Kidney (tissue), 14 donors: ENCODE measurements around the gene AFF3. TPM values are rescaled to one million over a fixed set of nuclear protein-coding genes. Genes with fewer than 3 reads are reported as not detected.

ENCODE experiments used
- DNase-seq, 5 donors: peaks; one replicate each; pipeline ENCODE4 v3.0.0-alpha.2; 2013 to 2020
- FAIRE-seq: peaks from 2 replicates; lab custom pipeline; 2012; peaks lifted over from hg19 to GRCh38; lab: Jason Lieb, UNC
- H3K27ac ChIP-seq, 2 donors: one replicate each; pipeline ENCODE4 v1.7.0; 2013; ENCODE audit warnings: low read depth in 2 of 2, low read length in 2 of 2, inconsistent platforms in 1 of 2
- H3K27me3 ChIP-seq: one replicate; pipeline ENCODE4 v1.7.1; 2013; ENCODE audit warnings: low read length, inconsistent platforms; ENCODE audit not compliant: control insufficient read depth, insufficient read depth
- H3K36me3 ChIP-seq, 3 donors: one replicate each; pipeline versions ENCODE4 v1.7.0 to v1.7.1; 2013; ENCODE audit warnings: low read length in 3 of 3, control low read depth in 1 of 3, inconsistent platforms in 1 of 3; ENCODE audit not compliant: insufficient read depth in 3 of 3, control insufficient read depth in 2 of 3
- H3K4me1 ChIP-seq, 3 donors: one replicate each; pipeline versions ENCODE4 v1.7.0 to v1.7.1; 2013; ENCODE audit warnings: low read length in 3 of 3, inconsistent platforms in 1 of 3, low read depth in 1 of 3; ENCODE audit not compliant: control insufficient read depth in 2 of 3, insufficient read depth in 2 of 3
- H3K4me3 ChIP-seq, 3 donors: one replicate each; pipeline versions ENCODE4 v1.7.0 to v1.8.1; 2013; ENCODE audit warnings: low read length in 3 of 3, control low read depth in 1 of 3, inconsistent platforms in 1 of 3
- H3K9ac ChIP-seq, 3 donors: one replicate each; pipeline versions ENCODE4 v1.7.0 to v1.7.1; 2013; ENCODE audit warnings: low read length in 3 of 3, control low read depth in 1 of 3, inconsistent platforms in 1 of 3
- H3K9me3 ChIP-seq, 3 donors: one replicate each; pipeline versions ENCODE4 v1.7.0 to v1.7.1; 2013; ENCODE audit warnings: low read length in 3 of 3, control low read depth in 1 of 3, inconsistent platforms in 1 of 3; ENCODE audit not compliant: control insufficient read depth in 2 of 3, insufficient read depth in 1 of 3
- intact Hi-C: fragments of 100-400 bp; cut with DNase I; formaldehyde crosslinking; loops from one replicate; pipeline ENCODE4 v1.11.1; 2022
- polyA plus RNA-seq: library from polyadenylated mRNA; stranded (reverse); fragments of 350-450 nt; fragmentation: Illumina TruSeq; extraction: RNeasy Lipid Tissue Mini Kit (QIAGEN cat#74804); gene quantifications from one replicate; pipeline ENCODE4 v1.2.3, GENCODE V29; 2014; ENCODE audit warnings: low read depth, low replicate concordance; ENCODE audit not compliant: insufficient read depth
- total RNA-seq: library from RNA; stranded (reverse); fragmentation: NEBNext Ultra II Directional; extraction: Animal tissue kit (Norgen Biotek cat#: 25700); gene quantifications from one replicate; pipeline ENCODE4 v1.2.1, GENCODE V29; 2021
- TF ChIP-seq, protein P1 (sequence below): IDR thresholded peaks from 3 replicates; pipeline ENCODE4 v1.5.1; 2012; ENCODE audit warnings: mild to moderate bottlenecking, moderate library complexity, borderline replicate concordance; ENCODE audit not compliant: insufficient read depth; ENCODE audit errors: extremely low read depth
- donor health status: control.
- donor health status: control.
- donor health status: control.
- donor health status: control.
- donor health status: control.
- donor health status: DM: yes; HTN: yes; CAD: no.
- donor health status: Normal renal cell carcinoma (clear cell type).

AFF3 gene
- total and polyA plus RNA-seq, 2 donors from 2014 or later: 0.65 to 11.0 TPM

DNA sequence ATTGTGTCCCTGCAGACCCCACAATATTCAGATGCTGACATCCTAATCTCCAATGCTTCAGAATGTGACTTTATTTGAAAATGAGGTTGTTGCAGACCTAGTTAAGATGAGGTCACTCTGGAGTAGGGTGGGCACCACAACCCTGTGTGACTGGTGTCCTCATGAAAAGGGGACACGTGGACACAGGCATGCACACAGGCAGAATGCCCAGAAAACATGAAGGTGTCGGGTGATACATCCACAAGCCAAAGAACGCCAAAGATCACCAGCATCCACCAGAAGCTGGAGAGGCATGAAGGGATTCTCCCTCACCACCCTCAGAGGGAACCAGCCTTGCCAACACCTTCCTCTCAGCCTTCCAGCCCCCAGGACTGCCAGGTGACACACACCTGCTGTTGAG is 69.3 kb downstream of the AFF3 start:
- Histone ChIP-seq H3K4me3 (no peak overlapping the region), H3K27me3 (no peaks in the 10 kb centered on the region), H3K27ac (no peak overlapping the region), H3K4me1 (peaks cover 0 to 10% (median 0%) of the 10 kb centered on the region in 3 donors), H3K36me3 (no peaks in the 10 kb centered on the region), H3K9ac (no peak overlapping the region), H3K9me3 (no peaks in the 10 kb centered on the region)
- TF ChIP-seq, protein P1, sequence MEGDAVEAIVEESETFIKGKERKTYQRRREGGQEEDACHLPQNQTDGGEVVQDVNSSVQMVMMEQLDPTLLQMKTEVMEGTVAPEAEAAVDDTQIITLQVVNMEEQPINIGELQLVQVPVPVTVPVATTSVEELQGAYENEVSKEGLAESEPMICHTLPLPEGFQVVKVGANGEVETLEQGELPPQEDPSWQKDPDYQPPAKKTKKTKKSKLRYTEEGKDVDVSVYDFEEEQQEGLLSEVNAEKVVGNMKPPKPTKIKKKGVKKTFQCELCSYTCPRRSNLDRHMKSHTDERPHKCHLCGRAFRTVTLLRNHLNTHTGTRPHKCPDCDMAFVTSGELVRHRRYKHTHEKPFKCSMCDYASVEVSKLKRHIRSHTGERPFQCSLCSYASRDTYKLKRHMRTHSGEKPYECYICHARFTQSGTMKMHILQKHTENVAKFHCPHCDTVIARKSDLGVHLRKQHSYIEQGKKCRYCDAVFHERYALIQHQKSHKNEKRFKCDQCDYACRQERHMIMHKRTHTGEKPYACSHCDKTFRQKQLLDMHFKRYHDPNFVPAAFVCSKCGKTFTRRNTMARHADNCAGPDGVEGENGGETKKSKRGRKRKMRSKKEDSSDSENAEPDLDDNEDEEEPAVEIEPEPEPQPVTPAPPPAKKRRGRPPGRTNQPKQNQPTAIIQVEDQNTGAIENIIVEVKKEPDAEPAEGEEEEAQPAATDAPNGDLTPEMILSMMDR: no peak
- DNase-seq (no peak), FAIRE-seq (no peak)
- intact Hi-C loops: no loop called here

DNA sequence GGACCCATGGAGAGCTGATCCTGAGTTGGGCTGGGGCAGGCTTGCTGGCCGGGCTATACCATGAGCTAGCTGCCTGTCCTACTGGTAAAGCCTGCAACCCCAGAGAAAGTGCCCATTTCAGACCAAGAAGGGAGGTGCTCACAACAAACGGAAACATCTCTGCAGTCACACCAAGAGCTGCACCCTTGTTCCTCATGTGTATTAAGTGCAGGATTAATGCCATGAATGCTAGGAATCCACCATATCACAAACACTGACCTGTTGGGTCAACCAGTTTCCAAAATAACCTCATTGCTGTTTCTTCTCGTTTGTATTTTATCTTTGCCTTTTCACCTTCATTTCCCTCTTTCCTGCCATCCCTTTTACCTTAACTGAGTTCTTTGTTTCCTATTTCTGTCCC is 69.9 kb downstream of the AFF3 start:
- Histone ChIP-seq H3K27me3 (no peaks in the 10 kb centered on the region), H3K9me3 (no peaks in the 10 kb centered on the region), H3K4me1 (peaks cover 0 to 12% (median 0%) of the 10 kb centered on the region in 3 donors), H3K27ac (no peak overlapping the region), H3K4me3 (no peak overlapping the region), H3K36me3 (no peaks in the 10 kb centered on the region), H3K9ac (no peak overlapping the region)
- intact Hi-C loops: no loop called here
- FAIRE-seq (no peak), DNase-seq (no peak)
- TF ChIP-seq, protein P1: no peak

DNA sequence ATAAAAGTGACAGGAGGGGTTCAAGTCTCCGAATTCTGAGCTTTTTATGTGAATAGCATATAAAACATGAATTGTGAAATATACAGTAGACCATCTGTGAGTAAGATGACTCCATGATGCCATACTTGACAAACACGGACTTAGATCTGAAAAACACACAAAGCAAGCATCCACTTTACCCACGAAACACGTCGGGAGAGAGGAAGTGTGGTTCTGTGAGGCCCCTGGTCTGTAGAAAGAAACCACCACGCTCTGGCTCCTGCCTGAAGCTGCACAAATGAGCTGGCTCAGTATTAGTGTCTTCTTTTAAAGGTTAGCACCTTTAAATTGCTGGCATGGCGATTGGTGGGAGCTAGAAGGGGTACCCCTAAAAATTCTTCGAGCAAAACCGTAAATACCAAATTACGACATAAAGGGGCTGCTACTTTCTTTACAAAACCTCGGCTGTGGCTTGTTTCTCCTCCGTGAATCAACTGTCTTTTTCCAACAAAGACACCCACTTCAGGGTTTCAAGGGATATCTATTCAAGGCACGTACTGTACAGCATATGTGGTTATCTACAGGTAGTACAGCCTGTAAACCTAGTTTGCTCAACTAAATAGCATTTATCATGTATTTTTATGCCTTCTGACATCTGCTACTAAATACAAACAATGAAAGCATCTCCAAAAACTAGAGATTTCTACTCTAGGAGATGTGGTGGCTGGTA is 70.9 kb downstream of the AFF3 start:
- intact Hi-C loops: no loop called here
- Histone ChIP-seq H3K9me3 (no peaks in the 10 kb centered on the region), H3K4me1 (peaks cover 0 to 12% (median 1%) of the 10 kb centered on the region in 3 donors), H3K27ac (no peak overlapping the region), H3K9ac (no peak overlapping the region), H3K4me3 (no peak overlapping the region), H3K27me3 (no peaks in the 10 kb centered on the region), H3K36me3 (no peaks in the 10 kb centered on the region)
- TF ChIP-seq, protein P1: no peak
- FAIRE-seq (no peak), DNase-seq (no peak)
